Loucy (cell line): ENCODE data around the gene SH3PXD2B.

Source experiments
- H2AFZ ChIP-seq: fragments of 200-600 bp; sonication (generic); 2 replicates; pipeline ENCODE4 v1.6.0; 2016; ENCODE audit warnings: antibody characterized with exemption, mild to moderate bottlenecking, low read length, moderate library complexity
- H3F3A ChIP-seq: fragments of 200-600 bp; 2 replicates; pipeline ENCODE4 v1.6.0; 2016; ENCODE audit warnings: antibody characterized with exemption, low read depth, mild to moderate bottlenecking
- H3K27me3 ChIP-seq: fragments of 200-600 bp; sonication (generic); 2 replicates; pipeline ENCODE4 v1.6.1; 2014; ENCODE audit warnings: low read length, mild to moderate bottlenecking; ENCODE audit not compliant: insufficient read depth, poor library complexity, severe bottlenecking
- H3K36me3 ChIP-seq: fragments of 200-600 bp; sonication (generic); 2 replicates; pipeline ENCODE4 v1.6.1; 2016; ENCODE audit warnings: low read length; ENCODE audit not compliant: insufficient read depth
- H3K4me1 ChIP-seq: fragments of 200-600 bp; sonication (generic); 2 replicates; pipeline ENCODE4 v1.5.1; 2014; ENCODE audit warnings: low read length, mild to moderate bottlenecking; ENCODE audit not compliant: insufficient read depth, poor library complexity, severe bottlenecking
- H3K4me2 ChIP-seq: fragments of 200-600 bp; sonication (generic); 2 replicates; pipeline ENCODE4 v1.6.0; 2014; ENCODE audit warnings: antibody characterized with exemption, low read length, low read depth, mild to moderate bottlenecking; ENCODE audit not compliant: poor library complexity, severe bottlenecking
- H3K4me3 ChIP-seq: fragments of 200-600 bp; sonication (generic); 2 replicates; pipeline ENCODE4 v1.5.1; 2014; ENCODE audit warnings: low read length, mild to moderate bottlenecking, mixed read lengths; ENCODE audit not compliant: poor library complexity, severe bottlenecking
- H3K79me2 ChIP-seq: fragments of 200-600 bp; sonication (generic); 2 replicates; pipeline ENCODE4 v1.6.1; 2014; ENCODE audit warnings: low read length; ENCODE audit not compliant: insufficient read depth
- H3K9ac ChIP-seq: fragments of 200-600 bp; sonication (generic); 2 replicates; pipeline ENCODE4 v1.6.0; 2014; ENCODE audit warnings: mild to moderate bottlenecking, low read depth, low read length, moderate library complexity; ENCODE audit not compliant: poor library complexity, severe bottlenecking
- H3K9me2 ChIP-seq: fragments of 200-600 bp; sonication (generic); replicated peaks from 2 replicates; pipeline ENCODE4 v1.6.1; 2016; ENCODE audit warnings: low read depth, low read length, mixed read lengths
- H3K9me3 ChIP-seq: fragments of 200-600 bp; sonication (generic); 2 replicates; pipeline ENCODE4 v1.6.1; 2014; ENCODE audit warnings: mild to moderate bottlenecking, antibody characterized with exemption, low read length, low read depth; ENCODE audit not compliant: insufficient read depth
- H4K20me1 ChIP-seq: fragments of 200-600 bp; sonication (generic); 2 replicates; pipeline ENCODE4 v1.6.0; 2014; ENCODE audit warnings: antibody characterized with exemption, low read length, mild to moderate bottlenecking; ENCODE audit not compliant: insufficient read depth, poor library complexity, severe bottlenecking
- CTCF ChIP-seq: fragments of 200-600 bp; sonication (generic); conservative IDR thresholded peaks from 2 replicates; pipeline ENCODE4 v1.5.1; 2014; ENCODE audit warnings: mild to moderate bottlenecking, antibody characterized with exemption, low read length
- EZH2phosphoT487 ChIP-seq: fragments of 200-600 bp; IDR thresholded peaks from 2 replicates; pipeline ENCODE4 v1.6.1; 2018; ENCODE audit warnings: antibody characterized with exemption, mild to moderate bottlenecking, moderate library complexity, borderline replicate concordance

The SH3PXD2B gene

GRCh38 chr5:172302047-172302710 is 152.1 kb downstream of the SH3PXD2B start:
- no peaks in the 10 kb centered on the region for H4K20me1 ChIP-seq
- no peak overlapping the region for H3K4me2 ChIP-seq
- no peaks in the 10 kb centered on the region for H3K27me3 ChIP-seq
- H3K36me3 ChIP-seq = no peaks in the 10 kb centered on the region
- no peaks in the 10 kb centered on the region; the same call in 1 of the 2 replicates for H3K9me3 ChIP-seq
- H3F3A ChIP-seq = no peaks in the 10 kb centered on the region
- no peaks in the 10 kb centered on the region for H3K4me1 ChIP-seq
- no peak for TF ChIP-seq CTCF
- TF ChIP-seq EZH2phosphoT487 = no peak
- H3K9me2 ChIP-seq = no peaks in the 10 kb centered on the region
- no peaks in the 10 kb centered on the region for H3K79me2 ChIP-seq
- H3K9ac ChIP-seq = no peak overlapping the region
- no peak overlapping the region for H3K4me3 ChIP-seq
- no peak overlapping the region for H2AFZ ChIP-seq

GRCh38 chr5:172299916-172300439 is 154.3 kb downstream of the SH3PXD2B start:
- Histone ChIP-seq H3K4me1 (no peaks in the 10 kb centered on the region), H3F3A (no peaks in the 10 kb centered on the region), H3K9ac (no peak overlapping the region), H3K4me3 (no peak overlapping the region), H3K36me3 (no peaks in the 10 kb centered on the region), H4K20me1 (no peaks in the 10 kb centered on the region), H3K9me2 (no peaks in the 10 kb centered on the region), H3K79me2 (no peaks in the 10 kb centered on the region), H3K4me2 (no peak overlapping the region), H3K9me3 (no peaks in the 10 kb centered on the region), H2AFZ (no peak overlapping the region), H3K27me3 (no peaks in the 10 kb centered on the region)
- no peak for TF ChIP-seq CTCF
- no peak for TF ChIP-seq EZH2phosphoT487

GRCh38 chr5:172294831-172295230 is 159.5 kb downstream of the SH3PXD2B start:
- Histone ChIP-seq H3K9me3 (no peaks in the 10 kb centered on the region), H3K9ac (no peak overlapping the region), H4K20me1 (no peaks in the 10 kb centered on the region), H3K79me2 (no peaks in the 10 kb centered on the region), H3F3A (no peaks in the 10 kb centered on the region), H3K36me3 (no peaks in the 10 kb centered on the region), H3K4me1 (no peaks in the 10 kb centered on the region), H3K9me2 (no peaks in the 10 kb centered on the region), H3K27me3 (no peaks in the 10 kb centered on the region), H3K4me2 (no peak overlapping the region), H2AFZ (no peak overlapping the region), H3K4me3 (no peak overlapping the region)
- no peak for TF ChIP-seq CTCF
- no peak for TF ChIP-seq EZH2phosphoT487
